Measurements from ENCODE around the gene FN3KRP.

DNA sequence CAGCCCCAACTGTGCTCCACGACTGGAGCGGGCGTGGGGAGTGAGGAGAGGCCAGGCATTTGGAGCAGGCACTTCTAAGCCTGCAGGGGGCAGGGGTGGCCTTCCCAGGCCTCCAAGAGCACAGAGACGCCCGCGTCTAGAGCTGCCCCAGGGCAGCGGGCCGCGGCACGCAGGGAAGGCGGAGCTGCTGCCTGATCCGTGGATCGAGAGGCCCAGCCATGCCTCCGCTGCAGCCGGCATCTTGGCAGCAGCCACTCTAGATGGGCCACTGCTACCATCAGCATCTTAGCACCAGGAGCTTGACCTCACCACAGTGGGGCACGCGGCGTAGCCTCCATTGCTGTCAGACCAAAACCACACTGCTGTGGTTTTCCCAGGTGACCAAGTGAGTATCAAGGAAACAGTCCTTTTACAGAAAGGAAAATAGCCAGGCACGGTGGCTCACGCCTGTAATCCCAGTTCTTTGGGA lies 47.8 kb upstream of the FN3KRP start:
- TF ChIP-seq CTCF (conservative IDR thresholded peaks at IDR 0.05) (no peak), ZFX (IDR thresholded peaks at IDR 0.05) (no peak)

Measured in C4-2B (cell line).